Activated CD4-positive, alpha-beta T cell treated with anti-CD3 and anti-CD28 coated beads for 36 hours (primary cell): ENCODE results near the gene TSGA10. TPM values are rescaled to one million over a fixed set of nuclear protein-coding genes. Genes with fewer than 3 reads are reported as not detected.
"Not testable (repeated sequence)": the region's sequence is repeated elsewhere in the genome, so short reads cannot be mapped to it uniquely, and the experiment has no call there.

Source experiments
- ATAC-seq: fragments of 200-7000 bp; cut with Tn5 transposase; one replicate; pipeline ENCODE4 v1.10.0; 2021; ENCODE audit warnings: mild to moderate bottlenecking, moderate library complexity
- CTCF ChIA-PET: fragments of 350-600 bp; sonication (Branson Sonifier 250); formaldehyde crosslinking; loops from one replicate; lab custom pipeline; 2021; ENCODE audit warnings: antibody characterized with exemption; lab: Charles Lee
- POLR2A ChIA-PET: fragments of 350-600 bp; sonication (Branson Sonifier 250); formaldehyde crosslinking; loops from one replicate; lab custom pipeline; 2021; ENCODE audit warnings: antibody characterized with exemption, inconsistent platforms; lab: Charles Lee
- DNase-seq: peaks from one replicate; pipeline ENCODE4 v3.0.0-alpha.2; 2020
- H3K27ac Mint-ChIP-seq: one replicate; pipeline ENCODE4 v1.8.0; 2021; ENCODE audit warnings: mixed read lengths
- H3K27me3 Mint-ChIP-seq: one replicate; pipeline ENCODE4 v1.8.0; 2021; ENCODE audit warnings: mixed read lengths
- H3K36me3 Mint-ChIP-seq: one replicate; pipeline ENCODE4 v1.8.0; 2021; ENCODE audit warnings: low read depth, mixed read lengths
- H3K4me1 Mint-ChIP-seq: one replicate; pipeline ENCODE4 v1.8.0; 2021; ENCODE audit warnings: mixed read lengths
- H3K4me3 Mint-ChIP-seq: one replicate; pipeline ENCODE4 v1.8.0; 2021; ENCODE audit warnings: mild to moderate bottlenecking, moderate library complexity, mixed read lengths
- H3K9me3 Mint-ChIP-seq: one replicate; pipeline ENCODE4 v1.8.0; 2021; ENCODE audit warnings: low read depth, mixed read lengths
- intact Hi-C, 2 experiments: fragments of 100-400 bp; cut with DNase I in 1 of 2; cut with micrococcal nuclease in 1 of 2; formaldehyde crosslinking; loops; one replicate each; pipeline versions ENCODE4 v1.14.2 to v1.15.1; 2022 to 2024; cut with DNase I, micrococcal nuclease
- total RNA-seq, 2 experiments: library from RNA; stranded (reverse); gene quantifications; one replicate each; pipeline ENCODE4 v1.2.3, GENCODE V29; 2021

Gene TSGA10
- total RNA-seq, 2 experiments from 2014 or later, result 6.4 to 9.4 TPM

GRCh38 chr2:99152199-99152895, 2.4 kb downstream of the TSGA10 start:
- DNase-seq, result no peak
- Mint-ChIP-seq H3K36me3 (peaks cover 17% of the 10 kb centered on the region), H3K9me3 (no peaks in the 10 kb centered on the region), H3K4me3 (no peak overlapping the region), H3K4me1 (peaks cover 27% of the 10 kb centered on the region), H3K27me3 (no peaks in the 10 kb centered on the region), H3K27ac (no peak overlapping the region)
- CTCF ChIA-PET, result interaction anchor here (0.5 to 1.1 kb wide), 2 partner anchors 166 to 988 kb away, joined by 3 read pairs; no protein-coding TSS in a partner anchor
- intact Hi-C loops, result loop anchor here (10.0 kb wide), 3 partner anchors 332 to 1158 kb away; partner anchors contain the start of gene TMEM131 (in 1 of the 2)
- ATAC-seq, result no peak
- POLR2A ChIA-PET, result no interaction called here

GRCh38 chr2:99150706-99151105, 4.0 kb downstream of the TSGA10 start:
- Mint-ChIP-seq H3K27me3 (no peaks in the 10 kb centered on the region), H3K36me3 (peaks cover 13% of the 10 kb centered on the region), H3K4me3 (no peak overlapping the region), H3K9me3 (no peaks in the 10 kb centered on the region), H3K27ac (peak overlapping the region; percentile 4), H3K4me1 (peaks cover 12% of the 10 kb centered on the region)
- DNase-seq, result no peak
- ChIA-PET CTCF (no interaction called here), POLR2A (no interaction called here)
- ATAC-seq, result no peak
- intact Hi-C loops, result loop anchor here (10.0 kb wide), 3 partner anchors 334 to 1156 kb away; partner anchors contain the start of gene TMEM131 (in 1 of the 2)

- Mint-ChIP-seq H3K9me3 (no peaks in the 10 kb centered on the region), H3K27ac (peak within 1 kb of the TSS; percentile 86), H3K4me3 (peak within 1 kb of the TSS; percentile 94), H3K4me1 (peaks cover 16% of the 10 kb centered on the region), H3K27me3 (no peaks in the 10 kb centered on the region), H3K36me3 (peaks cover 3% of the 10 kb centered on the region)
- intact Hi-C loops, result loop anchor here (1.0 to 5.0 kb wide), 8 partner anchors 13 to 1421 kb away; partner anchors contain the start of genes LIPT1 (in 2 of the 2), TSGA10 (in 2 of the 2), TXNDC9 (in 2 of the 2) and COA5 (in 1 of the 2)
- CTCF ChIA-PET, result interaction anchor here (0.5 to 1.6 kb wide), 7 partner anchors 18 to 450 kb away, joined by 3 to 7 read pairs (median 4); partner anchors contain the start of genes MITD1 and TXNDC9
- POLR2A ChIA-PET, result interaction anchor here (1.0 to 2.6 kb wide), 5 partner anchors 12 to 370 kb away, joined by 3 to 15 read pairs (median 5); partner anchors contain the start of genes EIF5B, LIPT1, MITD1 and MRPL30
- peak; percentile 98 for DNase-seq
- peak; percentile 95 for ATAC-seq
Measured at GRCh38 chr2:99141110-99142108, 13.3 kb downstream of the TSGA10 start, which contains the start of gene C2orf15. C2orf15 (plus strand) TSS chr2:99141707; CDS start chr2:99150559, 8,852 bp downstream.

- POLR2A ChIA-PET, result interaction anchor here (1.0 to 2.6 kb wide), 5 partner anchors 13 to 369 kb away, joined by 3 to 15 read pairs (median 5); partner anchors contain the start of genes EIF5B, LIPT1, MITD1 and MRPL30
- Mint-ChIP-seq H3K27me3 (no peaks in the 10 kb centered on the region), H3K27ac (peak overlapping the region; percentile 80), H3K9me3 (no peaks in the 10 kb centered on the region), H3K36me3 (peaks cover 3% of the 10 kb centered on the region), H3K4me1 (peaks cover 16% of the 10 kb centered on the region), H3K4me3 (peak overlapping the region; percentile 94)
- intact Hi-C loops, result loop anchor here (1.0 to 5.0 kb wide), 8 partner anchors 14 to 1422 kb away; partner anchors contain the start of genes LIPT1 (in 2 of the 2), TSGA10 (in 2 of the 2), TXNDC9 (in 2 of the 2) and COA5 (in 1 of the 2)
- DNase-seq, result no peak
- no peak for ATAC-seq
- CTCF ChIA-PET, result interaction anchor here (0.5 to 1.6 kb wide), 7 partner anchors 17 to 449 kb away, joined by 3 to 7 read pairs (median 4); partner anchors contain the start of genes MITD1 and TXNDC9
Measured at GRCh38 chr2:99140860-99141109, 14.0 kb downstream of the TSGA10 start.

GRCh38 chr2:99140056-99140859, 14.5 kb downstream of the TSGA10 start:
- Mint-ChIP-seq H3K27ac (peak overlapping the region; percentile 80), H3K4me1 (peaks cover 16% of the 10 kb centered on the region), H3K36me3 (peaks cover 6% of the 10 kb centered on the region), H3K27me3 (no peaks in the 10 kb centered on the region), H3K4me3 (peak overlapping the region; percentile 94), H3K9me3 (no peaks in the 10 kb centered on the region)
- CTCF ChIA-PET, result interaction anchor here (0.5 to 1.6 kb wide), 5 partner anchors 28 to 448 kb away, joined by 3 to 7 read pairs (median 4); partner anchors contain the start of genes MITD1 and TXNDC9
- ATAC-seq (no peak), DNase-seq (no peak)
- POLR2A ChIA-PET, result interaction anchor here (1.0 to 2.6 kb wide), 4 partner anchors 13 to 197 kb away, joined by 4 to 15 read pairs (median 6); partner anchors contain the start of genes EIF5B, LIPT1, MITD1 and MRPL30
- intact Hi-C loops, result loop anchor here in 1 of 2 experiments (5.0 kb wide), 1 partner anchor 1422 kb away; the partner anchor contains the start of gene PDCL3

GRCh38 chr2:99139003-99139402, 15.7 kb downstream of the TSGA10 start:
- Mint-ChIP-seq H3K27me3 (no peaks in the 10 kb centered on the region), H3K4me1 (peaks cover 16% of the 10 kb centered on the region), H3K36me3 (peaks cover 12% of the 10 kb centered on the region), H3K27ac (no peak overlapping the region), H3K9me3 (peaks cover 2% of the 10 kb centered on the region), H3K4me3 (no peak overlapping the region)
- CTCF ChIA-PET, result interaction anchor here (0.9 kb wide), 1 partner anchor 299 kb away, joined by 3 read pairs; no protein-coding TSS in a partner anchor
- POLR2A ChIA-PET, result interaction anchor here (0.6 kb wide), 1 partner anchor 29 kb away, joined by 6 read pairs; no protein-coding TSS in a partner anchor
- intact Hi-C loops, result no loop called here
- DNase-seq, result no peak
- ATAC-seq, result no peak

GRCh38 chr2:99135044-99135556, 19.6 kb downstream of the TSGA10 start:
- POLR2A ChIA-PET, H3K4me1 Mint-ChIP-seq, H3K27me3 Mint-ChIP-seq, H3K4me3 Mint-ChIP-seq, H3K27ac Mint-ChIP-seq, intact Hi-C loops, DNase-seq, ATAC-seq, CTCF ChIA-PET: not testable (repeated sequence)
- H3K9me3 Mint-ChIP-seq, result peaks cover 23% of the 10 kb centered on the region
- peaks cover 19% of the 10 kb centered on the region for H3K36me3 Mint-ChIP-seq

- CTCF ChIA-PET, result no interaction called here
- Mint-ChIP-seq H3K4me1 (no peaks in the 10 kb centered on the region), H3K27me3 (no peaks in the 10 kb centered on the region)
Measured at GRCh38 chr2:99127981-99128380, 26.8 kb downstream of the TSGA10 start.

GRCh38 chr2:99112617-99113016, 42.1 kb downstream of the TSGA10 start:
- DNase-seq, result no peak
- H3K27me3 Mint-ChIP-seq, result no peaks in the 10 kb centered on the region
- intact Hi-C loops, result no loop called here
- no peak for ATAC-seq
- POLR2A ChIA-PET, result no interaction called here
- H3K4me3 Mint-ChIP-seq, result no peak overlapping the region
- H3K9me3 Mint-ChIP-seq, result no peaks in the 10 kb centered on the region
- no peak overlapping the region for H3K27ac Mint-ChIP-seq
- CTCF ChIA-PET, result no interaction called here
- no peaks in the 10 kb centered on the region for H3K36me3 Mint-ChIP-seq
- H3K4me1 Mint-ChIP-seq, result no peaks in the 10 kb centered on the region

More at GRCh38 chr2:99127981-99128380, 26.8 kb downstream of the TSGA10 start:
- H3K9me3 Mint-ChIP-seq, result peaks cover 54% of the 10 kb centered on the region
- H3K27ac Mint-ChIP-seq, result no peak overlapping the region
- no peak for DNase-seq
- ATAC-seq, result no peak
- POLR2A ChIA-PET, result no interaction called here
- intact Hi-C loops, result no loop called here
- no peak overlapping the region for H3K4me3 Mint-ChIP-seq
- peaks cover 43% of the 10 kb centered on the region for H3K36me3 Mint-ChIP-seq

- Mint-ChIP-seq H3K9me3 (no peaks in the 10 kb centered on the region), H3K27me3 (no peaks in the 10 kb centered on the region), H3K27ac (no peak overlapping the region), H3K4me1 (no peaks in the 10 kb centered on the region), H3K36me3 (no peaks in the 10 kb centered on the region), H3K4me3 (no peak overlapping the region)
- DNase-seq, result no peak
- intact Hi-C loops, result no loop called here
- ChIA-PET CTCF (no interaction called here), POLR2A (no interaction called here)
- no peak for ATAC-seq
Measured at GRCh38 chr2:99111945-99112344, 42.8 kb downstream of the TSGA10 start.
